GM12873 (cell line): ENCODE results near the gene EVA1B.

Experiments
- CTCF ChIP-seq: IDR thresholded peaks from 2 replicates; pipeline ENCODE4 v1.5.1; 2012; ENCODE audit warnings: low read depth, mild to moderate bottlenecking, moderate library complexity, low read length, control low read depth; ENCODE audit not compliant: insufficient read depth; ENCODE audit errors: missing control alignments

Gene EVA1B

GRCh38 chr1:36323636-36324352 lies at the start of gene EVA1B:
TSS of gene EVA1B (minus strand) at chr1:36323645. CDS start at chr1:36323037, 608 bp downstream.
- TF ChIP-seq CTCF, result no peak

GRCh38 chr1:36372617-36373016 lies 49.2 kb upstream of the EVA1B start:
- TF ChIP-seq CTCF, result no peak

DNA sequence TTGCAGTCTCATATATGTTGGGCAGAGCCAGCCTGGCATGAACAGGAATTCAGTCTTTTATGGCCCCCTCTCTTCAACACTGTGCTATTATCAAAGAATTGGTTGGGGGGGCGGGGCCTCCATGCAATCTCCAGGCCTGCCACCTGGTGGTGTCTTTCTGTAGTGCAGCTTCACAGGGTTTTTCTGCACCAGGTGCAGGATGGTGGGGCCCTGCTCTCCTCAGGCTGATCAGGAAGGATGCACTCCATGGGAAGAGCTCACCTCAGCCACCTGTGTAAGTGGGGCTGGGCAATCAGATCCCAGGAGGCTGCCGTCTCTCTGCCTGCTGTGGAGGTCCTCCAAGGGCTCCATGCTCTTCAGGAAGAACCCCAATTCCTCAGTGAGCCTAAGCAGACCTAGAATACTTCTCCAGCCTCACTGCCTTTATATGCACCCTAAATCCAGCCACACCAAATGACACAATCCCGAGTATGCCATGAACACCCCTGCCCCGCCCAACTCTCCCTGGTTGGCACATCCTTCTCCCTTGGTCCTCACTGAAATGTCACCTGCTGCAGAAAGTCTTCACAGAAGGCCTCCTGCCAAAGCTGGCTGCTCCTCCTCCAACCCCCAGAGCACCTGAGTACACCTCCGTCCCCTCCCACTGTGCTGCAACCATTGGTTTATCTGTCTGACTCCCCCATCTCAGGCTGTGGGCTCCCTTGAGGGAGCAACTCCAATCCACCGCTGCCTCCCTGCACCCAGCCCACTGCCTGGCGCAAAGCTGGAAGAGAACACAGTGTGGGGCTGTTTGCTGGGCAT lies 45.8 kb upstream of the EVA1B start:
- peak; percentile 89 for TF ChIP-seq CTCF

DNA sequence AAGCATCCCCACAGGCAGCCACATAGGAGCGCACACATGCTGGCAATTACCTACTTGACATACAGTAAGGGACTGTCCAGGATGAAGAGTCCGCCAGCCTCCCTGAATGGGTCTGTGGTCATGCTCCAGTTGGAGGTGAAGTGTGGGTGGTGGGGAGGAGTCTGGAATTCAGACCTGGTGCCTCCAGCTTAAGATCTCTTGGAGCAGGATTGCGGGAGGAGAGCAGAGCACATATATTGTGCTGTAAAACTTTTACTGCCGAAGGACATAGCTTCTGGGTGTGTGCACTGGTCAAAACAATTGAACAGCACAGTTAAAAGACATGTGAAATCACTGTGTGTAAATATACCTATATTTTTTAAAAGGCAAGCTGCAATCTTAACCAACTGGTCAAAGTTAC lies 44.4 kb upstream of the EVA1B start:
- no peak for TF ChIP-seq CTCF

GRCh38 chr1:36367066-36367465 lies 43.6 kb upstream of the EVA1B start:
- TF ChIP-seq CTCF, result no peak

- peak; percentile 9 for TF ChIP-seq CTCF
Measured at GRCh38 chr1:36366091-36366661, 42.7 kb upstream of the EVA1B start.

GRCh38 chr1:36365381-36365780 lies 41.9 kb upstream of the EVA1B start:
- no peak for TF ChIP-seq CTCF
